DND-41 (cell line): ENCODE results near the gene FMN1.

ENCODE experiments used
- EZH2 ChIP-seq: IDR thresholded peaks from 3 replicates; pipeline ENCODE4 v1.6.1; 2012; ENCODE audit warnings: borderline replicate concordance, low read depth, mild to moderate bottlenecking, moderate library complexity, low read length, inconsistent platforms; ENCODE audit not compliant: severe bottlenecking
- TF ChIP-seq, protein P1 (sequence below): IDR thresholded peaks from 2 replicates; pipeline ENCODE4 v1.5.1; 2012; ENCODE audit warnings: borderline replicate concordance, low read length, moderate library complexity, mild to moderate bottlenecking; ENCODE audit not compliant: poor library complexity, severe bottlenecking; ENCODE audit errors: extremely low read depth

DNA sequence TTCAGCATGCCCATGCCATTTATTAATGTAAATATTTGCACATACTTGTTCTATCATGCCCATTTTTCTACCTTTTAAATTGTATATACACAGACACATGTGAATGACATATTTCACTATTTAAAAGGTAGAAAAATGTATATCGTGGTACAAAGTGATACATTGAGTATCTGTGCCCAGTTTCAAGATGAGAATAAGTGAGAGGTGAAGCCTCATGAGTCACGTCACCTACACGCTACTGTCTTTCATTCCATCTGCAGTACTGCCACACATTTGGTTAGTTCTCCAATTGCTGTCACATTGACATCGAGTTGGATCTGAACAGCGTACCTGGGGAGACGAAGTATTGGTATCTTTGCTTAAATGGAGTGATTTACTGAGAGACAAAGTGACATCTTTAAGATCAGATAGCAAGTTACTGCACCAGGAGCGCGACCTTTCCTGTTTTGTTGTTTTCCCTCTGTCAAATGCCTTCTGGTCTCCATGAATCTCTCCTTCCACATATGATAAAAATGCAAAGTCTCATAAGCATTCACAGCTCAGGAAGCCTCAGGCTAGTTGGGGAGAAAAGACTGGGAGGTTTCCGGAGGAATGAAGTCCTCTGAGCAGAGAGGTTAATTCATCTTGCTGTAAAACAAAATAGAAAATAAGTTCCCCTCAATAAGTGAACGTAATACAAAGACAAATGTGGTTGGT lies 464.7 kb downstream of the FMN1 start:
- no peak for TF ChIP-seq EZH2
- TF ChIP-seq, protein P1, sequence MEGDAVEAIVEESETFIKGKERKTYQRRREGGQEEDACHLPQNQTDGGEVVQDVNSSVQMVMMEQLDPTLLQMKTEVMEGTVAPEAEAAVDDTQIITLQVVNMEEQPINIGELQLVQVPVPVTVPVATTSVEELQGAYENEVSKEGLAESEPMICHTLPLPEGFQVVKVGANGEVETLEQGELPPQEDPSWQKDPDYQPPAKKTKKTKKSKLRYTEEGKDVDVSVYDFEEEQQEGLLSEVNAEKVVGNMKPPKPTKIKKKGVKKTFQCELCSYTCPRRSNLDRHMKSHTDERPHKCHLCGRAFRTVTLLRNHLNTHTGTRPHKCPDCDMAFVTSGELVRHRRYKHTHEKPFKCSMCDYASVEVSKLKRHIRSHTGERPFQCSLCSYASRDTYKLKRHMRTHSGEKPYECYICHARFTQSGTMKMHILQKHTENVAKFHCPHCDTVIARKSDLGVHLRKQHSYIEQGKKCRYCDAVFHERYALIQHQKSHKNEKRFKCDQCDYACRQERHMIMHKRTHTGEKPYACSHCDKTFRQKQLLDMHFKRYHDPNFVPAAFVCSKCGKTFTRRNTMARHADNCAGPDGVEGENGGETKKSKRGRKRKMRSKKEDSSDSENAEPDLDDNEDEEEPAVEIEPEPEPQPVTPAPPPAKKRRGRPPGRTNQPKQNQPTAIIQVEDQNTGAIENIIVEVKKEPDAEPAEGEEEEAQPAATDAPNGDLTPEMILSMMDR, result no peak
